Measurements from ENCODE around the gene TCEA2.

The TCEA2 gene

GRCh38 chr20:64064145-64064698 lies 1.2 kb downstream of the TCEA2 start:
- Histone ChIP-seq H3K79me2 (ENCODE audit: insufficient read depth, low read length) (no peaks in the 10 kb centered on the region), H3K4me3 (ENCODE audit: low read depth, low read length, poor library complexity, severe bottlenecking) (peak overlapping the region; percentile 78), H3K27ac (ENCODE audit: low read depth, low read length, poor library complexity, severe bottlenecking) (no peak overlapping the region), H3K4me1 (ENCODE audit: insufficient read depth, low read length, severe bottlenecking) (peaks cover 32% of the 10 kb centered on the region), H3K9me2 (ENCODE audit: low read depth, low read length) (no peaks in the 10 kb centered on the region), H4K20me1 (ENCODE audit: insufficient read depth, low read length) (no peaks in the 10 kb centered on the region), H2AFZ (ENCODE audit: low read length) (no peak overlapping the region), H3K9ac (ENCODE audit: low read length) (no peak overlapping the region), H3K9me3 (ENCODE audit: low read length) (no peaks in the 10 kb centered on the region), H3K27me3 (ENCODE audit: insufficient read depth, low read length) (peaks cover 4% of the 10 kb centered on the region), H3K4me2 (ENCODE audit: low read length) (peak overlapping the region; percentile 98; the same call in 1 of the 2 replicates), H3F3A (ENCODE audit: insufficient read depth, low read length) (no peaks in the 10 kb centered on the region), H3K36me3 (ENCODE audit: insufficient read depth, low read length) (no peaks in the 10 kb centered on the region)
- TF ChIP-seq, protein P1, sequence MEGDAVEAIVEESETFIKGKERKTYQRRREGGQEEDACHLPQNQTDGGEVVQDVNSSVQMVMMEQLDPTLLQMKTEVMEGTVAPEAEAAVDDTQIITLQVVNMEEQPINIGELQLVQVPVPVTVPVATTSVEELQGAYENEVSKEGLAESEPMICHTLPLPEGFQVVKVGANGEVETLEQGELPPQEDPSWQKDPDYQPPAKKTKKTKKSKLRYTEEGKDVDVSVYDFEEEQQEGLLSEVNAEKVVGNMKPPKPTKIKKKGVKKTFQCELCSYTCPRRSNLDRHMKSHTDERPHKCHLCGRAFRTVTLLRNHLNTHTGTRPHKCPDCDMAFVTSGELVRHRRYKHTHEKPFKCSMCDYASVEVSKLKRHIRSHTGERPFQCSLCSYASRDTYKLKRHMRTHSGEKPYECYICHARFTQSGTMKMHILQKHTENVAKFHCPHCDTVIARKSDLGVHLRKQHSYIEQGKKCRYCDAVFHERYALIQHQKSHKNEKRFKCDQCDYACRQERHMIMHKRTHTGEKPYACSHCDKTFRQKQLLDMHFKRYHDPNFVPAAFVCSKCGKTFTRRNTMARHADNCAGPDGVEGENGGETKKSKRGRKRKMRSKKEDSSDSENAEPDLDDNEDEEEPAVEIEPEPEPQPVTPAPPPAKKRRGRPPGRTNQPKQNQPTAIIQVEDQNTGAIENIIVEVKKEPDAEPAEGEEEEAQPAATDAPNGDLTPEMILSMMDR (IDR thresholded peaks at IDR 0.05; ENCODE audit: low read length), result no peak
- TF ChIP-seq EZH2 (IDR thresholded peaks at IDR 0.05; ENCODE audit: borderline replicate concordance, low read length), result no peak

DNA sequence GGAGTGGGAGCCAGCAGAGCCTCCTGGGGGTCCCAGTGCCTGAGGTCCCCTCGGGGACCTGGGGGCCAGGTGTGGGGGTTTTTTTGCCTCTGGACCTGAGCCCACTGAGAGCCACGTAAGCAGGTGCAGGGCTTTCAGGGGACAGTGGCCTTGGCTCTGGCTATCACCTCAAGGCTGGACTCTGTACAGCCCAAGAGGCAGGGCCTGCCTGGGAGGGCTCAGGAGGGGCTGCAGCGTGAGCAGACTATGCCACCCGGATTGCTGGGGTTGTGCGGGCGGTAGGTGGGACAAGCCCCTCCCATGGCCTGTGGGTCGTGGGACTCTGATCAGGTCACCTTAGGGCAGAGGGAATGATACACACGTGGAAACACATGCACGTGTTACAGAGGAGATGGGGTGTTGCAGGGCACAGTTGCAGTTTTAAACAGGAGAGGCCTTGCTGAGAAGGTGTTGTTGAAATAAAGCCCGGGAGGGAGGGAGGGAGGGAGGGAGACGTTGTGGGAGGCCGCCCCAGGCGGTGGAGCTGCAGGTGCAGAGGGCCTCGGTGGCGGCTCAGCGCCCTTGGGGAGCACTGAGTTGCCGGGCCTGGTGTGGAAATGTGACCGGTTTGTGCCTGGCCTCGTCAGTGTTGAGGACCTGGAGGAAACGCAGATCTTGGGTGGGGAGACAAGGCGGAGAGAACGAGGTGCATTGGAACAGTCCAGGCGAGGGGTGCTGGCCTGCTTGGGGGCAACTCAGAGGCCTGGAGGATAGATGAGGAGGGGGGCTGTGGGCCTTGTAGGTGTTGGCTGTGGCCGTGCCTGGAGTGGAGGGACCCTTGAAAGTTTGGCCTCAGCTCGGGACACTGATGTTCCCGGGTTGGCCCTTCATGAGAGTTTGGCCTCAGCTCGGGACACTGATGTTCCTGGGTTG lies 2.3 kb downstream of the TCEA2 start:
- H2AFZ ChIP-seq (ENCODE audit: low read length), result no peak overlapping the region
- no peak overlapping the region for H3K4me3 ChIP-seq (ENCODE audit: low read depth, low read length, poor library complexity, severe bottlenecking)
- H3F3A ChIP-seq (ENCODE audit: insufficient read depth, low read length), result no peaks in the 10 kb centered on the region
- peak overlapping the region; percentile 30 for H3K27ac ChIP-seq (ENCODE audit: low read depth, low read length, poor library complexity, severe bottlenecking)
- H3K36me3 ChIP-seq (ENCODE audit: insufficient read depth, low read length), result no peaks in the 10 kb centered on the region
- no peaks in the 10 kb centered on the region for H4K20me1 ChIP-seq (ENCODE audit: insufficient read depth, low read length)
- H3K9me2 ChIP-seq (ENCODE audit: low read depth, low read length), result no peaks in the 10 kb centered on the region
- no peak overlapping the region for H3K9ac ChIP-seq (ENCODE audit: low read length)
- H3K79me2 ChIP-seq (ENCODE audit: insufficient read depth, low read length), result no peaks in the 10 kb centered on the region
- peaks cover 32% of the 10 kb centered on the region for H3K4me1 ChIP-seq (ENCODE audit: insufficient read depth, low read length, severe bottlenecking)
- TF ChIP-seq, protein P1 (IDR thresholded peaks at IDR 0.05; ENCODE audit: low read length), result no peak
- TF ChIP-seq EZH2 (IDR thresholded peaks at IDR 0.05; ENCODE audit: borderline replicate concordance, low read length), result no peak
- peaks cover 4% of the 10 kb centered on the region for H3K27me3 ChIP-seq (ENCODE audit: insufficient read depth, low read length)
- H3K4me2 ChIP-seq (ENCODE audit: low read length), result no peak overlapping the region
- H3K9me3 ChIP-seq (ENCODE audit: low read length), result no peaks in the 10 kb centered on the region

DNA sequence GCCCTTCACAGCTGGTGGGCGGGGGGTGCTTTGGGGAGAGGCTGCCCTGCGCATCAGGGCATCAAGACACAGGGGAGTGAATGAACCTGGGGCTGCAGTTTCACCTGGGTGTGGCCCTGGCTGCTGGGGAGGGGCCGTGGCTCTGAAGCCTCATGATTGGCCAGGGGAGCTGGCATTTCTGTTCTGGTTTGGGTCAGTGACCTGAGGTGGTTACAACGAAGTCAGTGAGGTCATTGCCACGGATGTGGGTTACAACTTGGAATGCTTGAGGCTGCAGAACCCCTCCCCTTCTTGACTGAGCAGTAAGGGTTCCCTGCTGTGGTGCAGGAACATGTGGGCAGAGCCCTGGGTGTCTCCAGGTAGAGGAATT lies 3.0 kb downstream of the TCEA2 start:
- Histone ChIP-seq H3K4me2 (ENCODE audit: low read length) (no peak overlapping the region), H3K79me2 (ENCODE audit: insufficient read depth, low read length) (no peaks in the 10 kb centered on the region), H3F3A (ENCODE audit: insufficient read depth, low read length) (no peaks in the 10 kb centered on the region), H3K27me3 (ENCODE audit: insufficient read depth, low read length) (peaks cover 9% of the 10 kb centered on the region; the same call in 1 of the 2 replicates), H3K9ac (ENCODE audit: low read length) (no peak overlapping the region), H3K4me3 (ENCODE audit: low read depth, low read length, poor library complexity, severe bottlenecking) (no peak overlapping the region), H2AFZ (ENCODE audit: low read length) (no peak overlapping the region), H3K36me3 (ENCODE audit: insufficient read depth, low read length) (no peaks in the 10 kb centered on the region), H3K9me3 (ENCODE audit: low read length) (no peaks in the 10 kb centered on the region), H4K20me1 (ENCODE audit: insufficient read depth, low read length) (no peaks in the 10 kb centered on the region), H3K4me1 (ENCODE audit: insufficient read depth, low read length, severe bottlenecking) (peaks cover 32% of the 10 kb centered on the region), H3K27ac (ENCODE audit: low read depth, low read length, poor library complexity, severe bottlenecking) (no peak overlapping the region), H3K9me2 (ENCODE audit: low read depth, low read length) (no peaks in the 10 kb centered on the region)
- no peak for TF ChIP-seq EZH2 (IDR thresholded peaks at IDR 0.05; ENCODE audit: borderline replicate concordance, low read length)
- TF ChIP-seq, protein P1 (IDR thresholded peaks at IDR 0.05; ENCODE audit: low read length), result no peak

Data from OCI-LY1 (cell line).